Esophagus muscularis mucosa (tissue), 4 donors: ENCODE data around the gene SPEM2. TPM values are rescaled to one million over a fixed set of nuclear protein-coding genes. Genes with fewer than 3 reads are reported as not detected.

Experiments
- DNase-seq: peaks from one replicate; pipeline ENCODE4 v3.0.0-alpha.2; 2017; ENCODE audit errors: extremely low spot score
- H3K27ac ChIP-seq, 4 donors: fragments of 200-600 bp; sonication (generic); replicated peaks in 1 of 4; 1 replicate in 3 of 4; 2 replicates in 1 of 4; pipeline ENCODE4 v1.5.1; 2016 to 2019; ENCODE audit warnings: mild to moderate bottlenecking in 1 of 4
- H3K27me3 ChIP-seq, 4 donors: fragments of 200-600 bp; sonication (generic); one replicate each; pipeline versions ENCODE4 v1.5.1 to v1.6.0; 2016 to 2019
- H3K36me3 ChIP-seq, 4 donors: fragments of 200-600 bp; sonication (generic); one replicate each; pipeline ENCODE4 v1.5.1; 2016 to 2019
- H3K4me1 ChIP-seq, 4 donors: fragments of 200-600 bp; sonication (generic); one replicate each; pipeline ENCODE4 v1.5.1; 2016 to 2019
- H3K4me3 ChIP-seq, 4 donors: fragments of 200-600 bp; sonication (generic); 1 replicate in 2 of 4; 2 replicates in 2 of 4; pipeline ENCODE4 v1.5.1; 2016 to 2019; ENCODE audit warnings: mild to moderate bottlenecking in 4 of 4, moderate library complexity in 1 of 4
- H3K9me3 ChIP-seq, 4 donors: fragments of 200-600 bp; sonication (generic); 1 replicate in 3 of 4; 2 replicates in 1 of 4; pipeline ENCODE4 v1.5.1; 2016 to 2019
- CTCF ChIP-seq, 3 experiments: fragments of 200-600 bp in 2 of 3; fragments of 450-650 bp in 1 of 3; sonication (generic) in 2 of 3; IDR thresholded peaks; one replicate each; pipeline ENCODE4 v1.5.1; 2017 to 2019; ENCODE audit warnings: antibody characterized with exemption in 3 of 3, mild to moderate bottlenecking in 2 of 3, moderate library complexity in 1 of 3
- EP300 ChIP-seq: sonication (generic); formaldehyde crosslinking; IDR thresholded peaks from one replicate; pipeline ENCODE4 v1.6.1; 2017; ENCODE audit warnings: antibody characterized with exemption
- POLR2A ChIP-seq: fragments of 450-650 bp; IDR thresholded peaks from one replicate; pipeline ENCODE4 v1.6.1; 2017; ENCODE audit warnings: antibody characterized with exemption, moderate library complexity, mild to moderate bottlenecking, low read depth
- POLR2AphosphoS5 ChIP-seq, 2 donors: sonication (generic); formaldehyde crosslinking; IDR thresholded peaks; one replicate each; pipeline ENCODE4 v1.6.1; 2017; ENCODE audit warnings: antibody characterized with exemption in 2 of 2
- WGBS: methylation state at CpG from one replicate; pipeline ENCODE4 v1.1.5; 2018; 5-methylcytosine and 5-hydroxymethylcytosine counted together
- intact Hi-C: fragments of 100-400 bp; cut with DNase I; formaldehyde crosslinking; loops from one replicate; pipeline ENCODE4 v1.15.1; 2023
- total RNA-seq, 4 donors: library from RNA; depleted of rRNA; stranded (reverse); fragments of >200 nt; gene quantifications; one replicate each; pipeline versions ENCODE4 v1.1.0 to v1.2.1, GENCODE V29; 2016

Gene SPEM2
- total RNA-seq, 4 donors from 2014 or later: not detected

- DNase-seq: no peak
- H3K4me1 ChIP-seq: no peaks in the 10 kb centered on the region
- no peaks in the 10 kb centered on the region for H3K36me3 ChIP-seq
- H3K9me3 ChIP-seq: no peaks in the 10 kb centered on the region
- H3K27me3 ChIP-seq: no peaks in the 10 kb centered on the region
- no peak for TF ChIP-seq EP300
- TF ChIP-seq POLR2AphosphoS5 (IDR thresholded peaks at IDR 0.05): no peak
- TF ChIP-seq CTCF (IDR thresholded peaks at IDR 0.05): no peak
- TF ChIP-seq POLR2A: no peak
- H3K27ac ChIP-seq: no peak overlapping the region
- no peak overlapping the region for H3K4me3 ChIP-seq
- WGBS: 43% methylated on average over 4 of the region's 4 CpGs
- intact Hi-C loops: no loop called here
Observed at GRCh38 chr17:7423679-7424078, 1.7 kb upstream of the SPEM2 start.

GRCh38 chr17:7425756-7426155 is 340 bp downstream of the SPEM2 start:
- Histone ChIP-seq H3K27ac (no peak overlapping the region), H3K9me3 (no peaks in the 10 kb centered on the region), H3K36me3 (no peaks in the 10 kb centered on the region), H3K27me3 (no peaks in the 10 kb centered on the region), H3K4me1 (no peaks in the 10 kb centered on the region), H3K4me3 (no peak overlapping the region)
- no peak for TF ChIP-seq POLR2AphosphoS5 (IDR thresholded peaks at IDR 0.05)
- TF ChIP-seq CTCF (IDR thresholded peaks at IDR 0.05): no peak
- TF ChIP-seq POLR2A: no peak
- TF ChIP-seq EP300: no peak
- WGBS: no CpG with 5 or more reads among the region's 8 CpGs
- intact Hi-C loops: no loop called here
- no peak for DNase-seq

GRCh38 chr17:7426203-7426863 is 917 bp downstream of the SPEM2 start:
- no peak overlapping the region for H3K4me3 ChIP-seq
- WGBS: 95% methylated on average over 32 of the region's 33 CpGs
- no peak overlapping the region for H3K27ac ChIP-seq
- intact Hi-C loops: no loop called here
- no peaks in the 10 kb centered on the region for H3K4me1 ChIP-seq
- no peaks in the 10 kb centered on the region for H3K36me3 ChIP-seq
- no peaks in the 10 kb centered on the region for H3K27me3 ChIP-seq
- DNase-seq: no peak
- no peak for TF ChIP-seq EP300
- no peak for TF ChIP-seq POLR2AphosphoS5 (IDR thresholded peaks at IDR 0.05)
- no peak for TF ChIP-seq POLR2A
- TF ChIP-seq CTCF (IDR thresholded peaks at IDR 0.05): no peak
- H3K9me3 ChIP-seq: no peaks in the 10 kb centered on the region

GRCh38 chr17:7426896-7427489 is 1.6 kb downstream of the SPEM2 start:
- peaks cover 0 to 3% (median 0%) of the 10 kb centered on the region in 4 donors for H3K27me3 ChIP-seq
- no peak overlapping the region for H3K27ac ChIP-seq
- no peak overlapping the region for H3K4me3 ChIP-seq
- no peaks in the 10 kb centered on the region for H3K36me3 ChIP-seq
- no peaks in the 10 kb centered on the region for H3K9me3 ChIP-seq
- 94% methylated on average over 18 of the region's 29 CpGs for WGBS
- H3K4me1 ChIP-seq: no peaks in the 10 kb centered on the region
- DNase-seq: no peak
- TF ChIP-seq CTCF (IDR thresholded peaks at IDR 0.05) (no peak), EP300 (no peak), POLR2AphosphoS5 (IDR thresholded peaks at IDR 0.05) (no peak), POLR2A (no peak)
- intact Hi-C loops: no loop called here
